ENCODE data around the gene CAMK2D.

Gene CAMK2D

DNA sequence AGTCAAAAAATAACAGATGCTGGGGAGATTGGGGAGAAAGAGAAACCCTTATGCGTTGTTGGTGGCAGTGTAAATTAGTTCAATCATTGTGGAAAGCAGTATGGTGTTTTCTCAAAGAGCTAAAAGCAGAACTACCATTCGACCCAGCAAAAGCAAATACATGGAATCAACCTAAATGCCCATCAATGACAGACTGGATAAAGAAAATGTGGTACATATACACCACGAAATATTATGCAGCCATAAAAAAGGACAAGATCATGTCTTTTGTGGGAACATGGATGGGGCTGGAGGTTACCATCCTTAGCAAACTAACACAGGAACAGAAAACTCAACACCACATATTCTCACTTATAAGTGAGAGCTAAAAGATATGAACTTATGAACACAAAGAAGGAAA, 188.9 kb downstream of the CAMK2D start:
- Histone ChIP-seq H3K27me3 (no peaks in the 10 kb centered on the region), H3K27ac (no peak overlapping the region), H3K4me3 (ENCODE audit: low read depth in 1 of 2, low read length in 1 of 2) (no peak overlapping the region), H3K4me1 (ENCODE audit: control insufficient read depth in 1 of 2, insufficient read depth in 1 of 2, low read depth in 1 of 2, low read length in 1 of 2) (no peaks in the 10 kb centered on the region), H3K36me3 (no peaks in the 10 kb centered on the region), H3K9me3 (no peaks in the 10 kb centered on the region)
- TF ChIP-seq, protein P1, sequence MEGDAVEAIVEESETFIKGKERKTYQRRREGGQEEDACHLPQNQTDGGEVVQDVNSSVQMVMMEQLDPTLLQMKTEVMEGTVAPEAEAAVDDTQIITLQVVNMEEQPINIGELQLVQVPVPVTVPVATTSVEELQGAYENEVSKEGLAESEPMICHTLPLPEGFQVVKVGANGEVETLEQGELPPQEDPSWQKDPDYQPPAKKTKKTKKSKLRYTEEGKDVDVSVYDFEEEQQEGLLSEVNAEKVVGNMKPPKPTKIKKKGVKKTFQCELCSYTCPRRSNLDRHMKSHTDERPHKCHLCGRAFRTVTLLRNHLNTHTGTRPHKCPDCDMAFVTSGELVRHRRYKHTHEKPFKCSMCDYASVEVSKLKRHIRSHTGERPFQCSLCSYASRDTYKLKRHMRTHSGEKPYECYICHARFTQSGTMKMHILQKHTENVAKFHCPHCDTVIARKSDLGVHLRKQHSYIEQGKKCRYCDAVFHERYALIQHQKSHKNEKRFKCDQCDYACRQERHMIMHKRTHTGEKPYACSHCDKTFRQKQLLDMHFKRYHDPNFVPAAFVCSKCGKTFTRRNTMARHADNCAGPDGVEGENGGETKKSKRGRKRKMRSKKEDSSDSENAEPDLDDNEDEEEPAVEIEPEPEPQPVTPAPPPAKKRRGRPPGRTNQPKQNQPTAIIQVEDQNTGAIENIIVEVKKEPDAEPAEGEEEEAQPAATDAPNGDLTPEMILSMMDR (IDR thresholded peaks at IDR 0.05) = no peak

DNA sequence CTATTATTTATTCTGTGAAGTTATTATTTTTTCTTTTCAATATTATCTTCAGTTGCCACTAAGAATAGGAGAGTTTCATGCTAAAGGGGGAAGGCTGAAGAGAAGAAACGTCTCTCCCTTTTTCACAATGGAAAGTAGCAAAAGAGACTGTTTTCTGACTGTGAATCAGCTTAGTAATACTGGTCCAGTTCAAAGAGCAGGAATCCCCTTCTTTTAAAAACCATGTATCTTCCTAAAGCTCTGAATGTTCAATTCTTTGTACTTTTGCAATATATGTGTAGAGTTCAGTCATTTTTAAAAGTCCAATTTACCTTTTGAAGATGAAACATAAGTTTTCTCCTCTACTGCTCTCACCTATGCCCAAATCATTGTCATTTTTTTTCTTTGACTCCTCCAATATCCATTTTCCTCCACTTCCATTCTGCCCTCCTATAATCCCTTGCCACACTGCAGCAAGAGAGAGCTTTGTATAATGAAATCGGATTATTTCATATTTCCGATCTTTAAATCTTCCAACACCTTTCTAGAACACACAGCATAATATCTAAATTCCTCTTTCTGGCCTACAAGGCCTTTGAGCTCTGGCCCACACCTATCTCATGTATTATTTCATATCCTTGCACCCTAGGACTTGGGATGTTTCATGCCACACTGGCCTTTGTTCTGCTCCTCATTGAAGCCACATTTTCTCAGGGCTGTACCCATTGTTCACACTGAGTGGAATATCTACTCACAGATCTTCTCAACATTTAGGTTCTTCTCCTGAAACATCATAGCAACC, 195.3 kb downstream of the CAMK2D start:
- no peaks in the 10 kb centered on the region for H3K9me3 ChIP-seq
- no peak overlapping the region for H3K27ac ChIP-seq
- H3K36me3 ChIP-seq = no peaks in the 10 kb centered on the region
- peaks cover 23% of the 10 kb centered on the region for H3K27me3 ChIP-seq
- H3K4me3 ChIP-seq (ENCODE audit: low read depth in 1 of 2, low read length in 1 of 2) = no peak overlapping the region
- TF ChIP-seq, protein P1 (IDR thresholded peaks at IDR 0.05) = no peak
- H3K4me1 ChIP-seq (ENCODE audit: control insufficient read depth in 1 of 2, insufficient read depth in 1 of 2, low read depth in 1 of 2, low read length in 1 of 2) = no peaks in the 10 kb centered on the region

DNA sequence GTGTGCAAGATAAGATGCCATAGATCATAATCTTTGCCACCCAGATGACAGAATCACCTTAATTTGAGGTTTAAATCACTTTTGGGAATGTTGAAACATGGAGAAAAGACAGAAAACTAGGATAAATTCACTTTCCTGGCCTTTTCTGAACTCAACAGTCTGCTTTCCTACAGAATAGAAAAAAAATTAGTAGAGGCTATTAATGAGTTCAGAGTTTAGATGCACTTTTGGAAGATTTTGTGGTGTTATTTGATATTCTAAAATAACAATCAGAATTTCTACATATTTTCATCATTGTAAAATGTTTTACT, 195.9 kb downstream of the CAMK2D start:
- Histone ChIP-seq H3K36me3 (no peaks in the 10 kb centered on the region), H3K27ac (no peak overlapping the region), H3K9me3 (no peaks in the 10 kb centered on the region), H3K4me1 (ENCODE audit: control insufficient read depth in 1 of 2, insufficient read depth in 1 of 2, low read depth in 1 of 2, low read length in 1 of 2) (no peaks in the 10 kb centered on the region), H3K27me3 (peaks cover 23% of the 10 kb centered on the region), H3K4me3 (ENCODE audit: low read depth in 1 of 2, low read length in 1 of 2) (no peak overlapping the region)
- TF ChIP-seq, protein P1 (IDR thresholded peaks at IDR 0.05) = no peak

DNA sequence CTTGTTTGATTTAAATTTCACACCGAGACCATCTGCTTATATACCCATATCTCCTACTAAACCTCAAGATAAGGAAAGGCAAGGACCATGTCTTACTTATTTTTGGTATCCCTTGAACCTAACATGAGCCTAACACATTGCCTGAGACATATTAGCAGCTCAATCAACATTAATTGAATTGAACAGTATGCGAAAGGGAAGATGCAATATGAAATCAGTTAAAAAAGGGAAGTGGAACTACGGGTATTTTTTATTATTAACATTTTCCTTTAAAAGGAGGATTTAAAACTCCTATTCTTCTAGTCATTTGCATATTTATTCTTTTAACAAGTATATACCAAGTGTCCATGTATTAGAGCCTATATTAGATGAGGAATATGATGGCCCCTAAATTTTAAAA, 197.0 kb downstream of the CAMK2D start:
- Histone ChIP-seq H3K27me3 (peaks cover 23% of the 10 kb centered on the region), H3K4me3 (ENCODE audit: low read depth in 1 of 2, low read length in 1 of 2) (no peak overlapping the region), H3K9me3 (no peaks in the 10 kb centered on the region), H3K36me3 (no peaks in the 10 kb centered on the region), H3K4me1 (ENCODE audit: control insufficient read depth in 1 of 2, insufficient read depth in 1 of 2, low read depth in 1 of 2, low read length in 1 of 2) (no peaks in the 10 kb centered on the region), H3K27ac (no peak overlapping the region)
- TF ChIP-seq, protein P1 (IDR thresholded peaks at IDR 0.05) = no peak

DNA sequence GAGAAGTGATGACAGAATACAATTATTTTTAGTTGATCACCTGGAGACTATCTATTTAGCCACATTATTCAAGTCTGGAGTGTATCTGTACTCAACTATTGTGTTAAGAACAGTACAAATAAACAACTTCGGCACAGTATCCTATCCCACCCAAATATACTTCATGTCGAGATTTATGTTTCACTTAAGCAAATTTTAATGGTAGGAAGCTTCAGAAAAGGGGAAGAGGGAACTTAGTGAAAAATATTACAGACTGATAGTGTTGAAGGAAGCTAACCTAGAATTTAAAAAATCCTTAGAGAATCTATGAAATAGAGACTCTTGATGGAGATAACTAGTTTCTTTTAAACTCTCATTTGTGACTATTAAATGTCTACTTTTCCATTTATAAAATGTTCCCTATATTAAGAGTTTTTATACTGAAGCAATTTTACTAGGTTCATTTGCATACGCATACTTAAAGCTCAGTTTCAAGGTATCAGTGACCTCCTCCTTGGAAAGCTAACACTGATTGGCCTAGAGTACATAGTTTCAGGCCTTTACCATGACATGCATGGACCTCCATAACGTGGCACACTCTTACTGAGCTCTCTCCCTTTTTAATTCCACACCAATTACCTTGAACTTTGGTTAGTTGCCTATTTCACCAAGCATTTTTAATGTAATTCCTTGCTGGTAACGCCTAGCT, 197.7 kb downstream of the CAMK2D start:
- no peak overlapping the region for H3K27ac ChIP-seq
- no peak overlapping the region for H3K4me3 ChIP-seq (ENCODE audit: low read depth in 1 of 2, low read length in 1 of 2)
- no peaks in the 10 kb centered on the region for H3K9me3 ChIP-seq
- H3K27me3 ChIP-seq = peaks cover 23% of the 10 kb centered on the region
- no peaks in the 10 kb centered on the region for H3K4me1 ChIP-seq (ENCODE audit: control insufficient read depth in 1 of 2, insufficient read depth in 1 of 2, low read depth in 1 of 2, low read length in 1 of 2)
- TF ChIP-seq, protein P1 (IDR thresholded peaks at IDR 0.05) = no peak
- H3K36me3 ChIP-seq = no peaks in the 10 kb centered on the region
